ENCODE data around the gene WDR33. TPM values are rescaled to one million over a fixed set of nuclear protein-coding genes. Genes with fewer than 3 reads are reported as not detected.

WDR33 gene
- total and polyA plus RNA-seq, 10 of the 15 experiments (the other 5 are each of a cell fraction or from before 2014, with no cell fraction given): 29.2 to 73.8 (median 45.6) TPM

- TF ChIP-seq ATF2 (IDR thresholded peaks at IDR 0.05; ENCODE audit: low read length) (no peak), SMC3 (IDR thresholded peaks at IDR 0.05; ENCODE audit: borderline replicate concordance, low read length) (no peak), NR2F1 (conservative IDR thresholded peaks at IDR 0.05) (no peak), MTA3 (IDR thresholded peaks at IDR 0.05; ENCODE audit: borderline replicate concordance, low read length) (no peak; the same call in 1 of the 2 replicates), PML (IDR thresholded peaks at IDR 0.05; ENCODE audit: low read length) (peak; percentile 88), YY1 (IDR thresholded peaks at IDR 0.05; ENCODE audit: low read depth, low read length) (peak; percentile 99), GABPA (IDR thresholded peaks at IDR 0.05; ENCODE audit: low read depth) (peak; percentile 75), SREBF2 (IDR thresholded peaks at IDR 0.05; ENCODE audit: low read length) (0 out of 2 replicates have a peak, but pooled peaks have one; percentile 10), YBX1 (IDR thresholded peaks at IDR 0.05) (no peak), JUND (IDR thresholded peaks at IDR 0.05; ENCODE audit: low read depth, low read length) (no peak), ZNF384 (IDR thresholded peaks at IDR 0.05; ENCODE audit: borderline replicate concordance, low read depth, low read length) (peak; percentile 8; the same call in 1 of the 2 replicates), ZNF274 (IDR thresholded peaks at IDR 0.05; ENCODE audit: insufficient read depth, insufficient read length) (no peak), NFYB (IDR thresholded peaks at IDR 0.05; ENCODE audit: insufficient read depth, low read depth, low read length) (peak; percentile 86), ZNF217 (IDR thresholded peaks at IDR 0.05) (no peak), FOXK2 (IDR thresholded peaks at IDR 0.05) (no peak), KDM1A (IDR thresholded peaks at IDR 0.05; ENCODE audit: borderline replicate concordance) (no peak), ZBTB33 (IDR thresholded peaks at IDR 0.05) (no peak), MEF2B (IDR thresholded peaks at IDR 0.05; ENCODE audit: partially characterized antibody, poor library complexity, severe bottlenecking) (no peak), SIN3A (IDR thresholded peaks at IDR 0.05; ENCODE audit: low read depth, low read length) (no peak), IRF5 (IDR thresholded peaks at IDR 0.05; ENCODE audit: borderline replicate concordance) (no peak), FOXM1 (IDR thresholded peaks at IDR 0.05; ENCODE audit: low read depth, low read length) (no peak), CHD4 (IDR thresholded peaks at IDR 0.05) (no peak), NKRF (conservative IDR thresholded peaks at IDR 0.05) (no peak), BRCA1 (IDR thresholded peaks at IDR 0.05; ENCODE audit: low read depth, low read length) (no peak)
These were observed 109.7 kb downstream of the WDR33 start, which contains the start of gene SFT2D3 (continued) for GRCh38 chr2:127701193-127701650.
